CD14-positive monocyte (primary cell): ENCODE data around the gene IGSF9B. TPM values are rescaled to one million over a fixed set of nuclear protein-coding genes. Genes with fewer than 3 reads are reported as not detected.

ENCODE experiments used
- DNase-seq, 3 donors: peaks; one replicate each; pipeline ENCODE4 v3.0.0-alpha.2; 2011 to 2022
- H2AFZ ChIP-seq: 2 replicates; pipeline ENCODE4 v1.6.0; 2012; ENCODE audit warnings: mild to moderate bottlenecking, low read depth, low read length, inconsistent platforms; ENCODE audit not compliant: insufficient read depth, poor library complexity, severe bottlenecking
- H3K27ac ChIP-seq, 2 donors: 1 replicate in 1 of 2; 2 replicates in 1 of 2; pipeline ENCODE4 v1.5.1; 2012 to 2013; ENCODE audit warnings: low read length in 2 of 2, control low read depth in 1 of 2, inconsistent platforms in 1 of 2, low read depth in 1 of 2, mild to moderate bottlenecking in 1 of 2
- H3K27me3 ChIP-seq, 2 donors: one replicate each; pipeline versions ENCODE4 v1.6.0 to v1.6.1; 2011 to 2013; ENCODE audit warnings: low read length in 2 of 2; ENCODE audit not compliant: control insufficient read depth in 2 of 2, insufficient read depth in 2 of 2
- H3K36me3 ChIP-seq, 2 donors: replicated peaks in 1 of 2; 1 replicate in 1 of 2; 2 replicates in 1 of 2; pipeline versions ENCODE4 v1.5.1 to v1.6.1; 2012 to 2013; ENCODE audit warnings: low read length in 2 of 2, control low read depth in 1 of 2, inconsistent platforms in 1 of 2, mild to moderate bottlenecking in 1 of 2; ENCODE audit not compliant: insufficient read depth in 2 of 2, control insufficient read depth in 1 of 2
- H3K4me1 ChIP-seq, 2 donors: 1 replicate in 1 of 2; 2 replicates in 1 of 2; pipeline versions ENCODE4 v1.5.1 to v1.6.1; 2012 to 2013; ENCODE audit warnings: low read length in 2 of 2, control low read depth in 1 of 2, inconsistent platforms in 1 of 2, mild to moderate bottlenecking in 1 of 2, moderate library complexity in 1 of 2; ENCODE audit not compliant: insufficient read depth in 2 of 2, control insufficient read depth in 1 of 2
- H3K4me2 ChIP-seq: replicated peaks from 2 replicates; pipeline ENCODE3; 2012; ENCODE audit warnings: low read length, moderate library complexity, mild to moderate bottlenecking; ENCODE audit not compliant: poor library complexity, severe bottlenecking; ENCODE audit errors: extremely low read depth
- H3K4me3 ChIP-seq, 3 experiments: fragments of 200-600 bp in 1 of 3; sonication (generic) in 1 of 3; replicated peaks in 1 of 3; 1 replicate in 2 of 3; 2 replicates in 1 of 3; pipeline ENCODE4 v1.5.1; 2011 to 2013; ENCODE audit warnings: low read length in 3 of 3, mild to moderate bottlenecking in 3 of 3, control low read depth in 2 of 3, low read depth in 2 of 3, inconsistent platforms in 1 of 3, moderate library complexity in 1 of 3
- H3K79me2 ChIP-seq: 2 replicates; pipeline ENCODE4 v1.6.0; 2012; ENCODE audit warnings: mild to moderate bottlenecking, control low read depth, inconsistent platforms, low read length, moderate library complexity; ENCODE audit not compliant: insufficient read depth
- H3K9ac ChIP-seq: 2 replicates; pipeline ENCODE4 v1.6.0; 2017; ENCODE audit warnings: low read length, mild to moderate bottlenecking; ENCODE audit not compliant: insufficient read depth, poor library complexity, severe bottlenecking
- H3K9me3 ChIP-seq, 2 donors: replicated peaks in 1 of 2; 1 replicate in 1 of 2; 2 replicates in 1 of 2; pipeline versions ENCODE4 v1.5.1 to v1.6.1; 2012 to 2013; ENCODE audit warnings: low read length in 2 of 2, control low read depth in 1 of 2; ENCODE audit not compliant: control insufficient read depth in 1 of 2, insufficient read depth in 1 of 2
- H4K20me1 ChIP-seq: 2 replicates; pipeline ENCODE4 v1.6.0; 2012; ENCODE audit warnings: mild to moderate bottlenecking, low read length, control low read depth, moderate library complexity; ENCODE audit not compliant: insufficient read depth
- H3K27ac Mint-ChIP-seq, 7 donors: one replicate each; pipeline ENCODE4 v1.8.0; 2020; ENCODE audit warnings: mild to moderate bottlenecking in 7 of 7, mixed read lengths in 7 of 7, moderate library complexity in 6 of 7, inconsistent platforms in 2 of 7
- H3K27me3 Mint-ChIP-seq, 3 donors: one replicate each; pipeline ENCODE4 v1.8.0; 2021 to 2022; ENCODE audit warnings: low read depth in 3 of 3, mild to moderate bottlenecking in 3 of 3, mixed read lengths in 3 of 3, moderate library complexity in 3 of 3, inconsistent platforms in 1 of 3
- H3K36me3 Mint-ChIP-seq, 2 donors: one replicate each; pipeline ENCODE4 v1.8.0; 2020; ENCODE audit warnings: mixed read lengths in 2 of 2, inconsistent platforms in 1 of 2, mild to moderate bottlenecking in 1 of 2
- H3K4me1 Mint-ChIP-seq: one replicate; pipeline ENCODE4 v1.8.0; 2020; ENCODE audit warnings: mild to moderate bottlenecking, mixed read lengths
- H3K4me3 Mint-ChIP-seq, 2 donors: one replicate each; pipeline ENCODE4 v1.8.0; 2020; ENCODE audit warnings: mild to moderate bottlenecking in 2 of 2, mixed read lengths in 2 of 2, moderate library complexity in 1 of 2
- H3K9me3 Mint-ChIP-seq, 7 donors: one replicate each; pipeline ENCODE4 v1.8.0; 2020 to 2022; ENCODE audit warnings: mixed read lengths in 7 of 7, mild to moderate bottlenecking in 6 of 7, moderate library complexity in 6 of 7, inconsistent platforms in 2 of 7
- WGBS: methylation state at CpG from one replicate; pipeline ENCODE4 v1.1.5; 2013; ENCODE audit warnings: missing lambda C conversion rate; ENCODE audit not compliant: insufficient coverage; 5-methylcytosine and 5-hydroxymethylcytosine counted together
- intact Hi-C, 2 donors: fragments of 100-400 bp; cut with micrococcal nuclease; formaldehyde crosslinking; loops; one replicate each; pipeline versions ENCODE4 v1.15.0 to v1.15.1; 2023
- polyA plus RNA-seq, 3 donors: library from polyadenylated mRNA; depleted of rRNA in 1 of 3; unstranded in 2 of 3; stranded (reverse) in 1 of 3; fragments of 300-500 nt in 2 of 3; fragments of >200 nt in 1 of 3; fragmentation: Illumina TruSeq in 2 of 3; gene quantifications; 1 replicate in 2 of 3; 2 replicates in 1 of 3; pipeline ENCODE4 v1.2.3, GENCODE V29; 2012 to 2021
- TF ChIP-seq, protein P1 (sequence below): fragments of 200-600 bp; IDR thresholded peaks from one replicate; pipeline ENCODE4 v1.8.0; 2022; ENCODE audit warnings: antibody characterized with exemption, mild to moderate bottlenecking

IGSF9B gene
- polyA plus RNA-seq, 3 donors = not detected

DNA sequence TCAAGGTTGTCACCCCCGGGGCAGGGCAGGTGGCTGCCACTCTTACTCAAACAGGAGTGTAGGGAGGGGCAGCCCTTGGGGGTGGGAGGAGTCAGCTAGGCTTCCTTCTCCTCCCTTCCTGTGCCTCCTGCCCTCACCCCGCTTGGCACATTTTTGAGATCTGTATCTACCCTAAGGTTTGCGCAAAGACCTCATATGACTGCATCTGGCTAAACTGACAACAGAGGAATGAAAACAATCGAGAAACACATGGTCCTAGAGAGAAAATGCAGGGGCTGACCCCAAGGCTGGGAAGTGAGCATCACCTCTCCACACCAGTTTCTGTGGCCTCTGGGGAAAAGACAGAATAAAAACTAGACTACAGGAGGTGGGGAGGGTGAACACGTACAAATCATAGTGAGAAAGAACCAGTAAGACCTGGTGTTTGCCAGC lies 28.1 kb downstream of the IGSF9B start:
- Histone ChIP-seq H3K4me3 (no peak overlapping the region), H4K20me1 (no peaks in the 10 kb centered on the region), H3K9me3 (no peaks in the 10 kb centered on the region), H3K4me2 (no peak overlapping the region), H3K36me3 (no peaks in the 10 kb centered on the region), H3K27ac (no peak overlapping the region), H3K79me2 (no peaks in the 10 kb centered on the region), H3K9ac (no peak overlapping the region), H3K27me3 (no peaks in the 10 kb centered on the region), H3K4me1 (no peaks in the 10 kb centered on the region), H2AFZ (no peak overlapping the region)
- Mint-ChIP-seq H3K4me1 (peaks cover 5% of the 10 kb centered on the region), H3K4me3 (no peak overlapping the region), H3K27me3 (peaks cover 2 to 8% (median 6%) of the 10 kb centered on the region in 3 donors), H3K27ac (no peak overlapping the region), H3K36me3 (no peaks in the 10 kb centered on the region), H3K9me3 (peaks cover 0 to 2% (median 0%) of the 10 kb centered on the region in 7 donors)
- WGBS = no CpG with 5 or more reads among the region's 5 CpGs
- TF ChIP-seq, protein P1, sequence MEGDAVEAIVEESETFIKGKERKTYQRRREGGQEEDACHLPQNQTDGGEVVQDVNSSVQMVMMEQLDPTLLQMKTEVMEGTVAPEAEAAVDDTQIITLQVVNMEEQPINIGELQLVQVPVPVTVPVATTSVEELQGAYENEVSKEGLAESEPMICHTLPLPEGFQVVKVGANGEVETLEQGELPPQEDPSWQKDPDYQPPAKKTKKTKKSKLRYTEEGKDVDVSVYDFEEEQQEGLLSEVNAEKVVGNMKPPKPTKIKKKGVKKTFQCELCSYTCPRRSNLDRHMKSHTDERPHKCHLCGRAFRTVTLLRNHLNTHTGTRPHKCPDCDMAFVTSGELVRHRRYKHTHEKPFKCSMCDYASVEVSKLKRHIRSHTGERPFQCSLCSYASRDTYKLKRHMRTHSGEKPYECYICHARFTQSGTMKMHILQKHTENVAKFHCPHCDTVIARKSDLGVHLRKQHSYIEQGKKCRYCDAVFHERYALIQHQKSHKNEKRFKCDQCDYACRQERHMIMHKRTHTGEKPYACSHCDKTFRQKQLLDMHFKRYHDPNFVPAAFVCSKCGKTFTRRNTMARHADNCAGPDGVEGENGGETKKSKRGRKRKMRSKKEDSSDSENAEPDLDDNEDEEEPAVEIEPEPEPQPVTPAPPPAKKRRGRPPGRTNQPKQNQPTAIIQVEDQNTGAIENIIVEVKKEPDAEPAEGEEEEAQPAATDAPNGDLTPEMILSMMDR = no peak
- intact Hi-C loops = no loop called here
- no peak for DNase-seq

DNA sequence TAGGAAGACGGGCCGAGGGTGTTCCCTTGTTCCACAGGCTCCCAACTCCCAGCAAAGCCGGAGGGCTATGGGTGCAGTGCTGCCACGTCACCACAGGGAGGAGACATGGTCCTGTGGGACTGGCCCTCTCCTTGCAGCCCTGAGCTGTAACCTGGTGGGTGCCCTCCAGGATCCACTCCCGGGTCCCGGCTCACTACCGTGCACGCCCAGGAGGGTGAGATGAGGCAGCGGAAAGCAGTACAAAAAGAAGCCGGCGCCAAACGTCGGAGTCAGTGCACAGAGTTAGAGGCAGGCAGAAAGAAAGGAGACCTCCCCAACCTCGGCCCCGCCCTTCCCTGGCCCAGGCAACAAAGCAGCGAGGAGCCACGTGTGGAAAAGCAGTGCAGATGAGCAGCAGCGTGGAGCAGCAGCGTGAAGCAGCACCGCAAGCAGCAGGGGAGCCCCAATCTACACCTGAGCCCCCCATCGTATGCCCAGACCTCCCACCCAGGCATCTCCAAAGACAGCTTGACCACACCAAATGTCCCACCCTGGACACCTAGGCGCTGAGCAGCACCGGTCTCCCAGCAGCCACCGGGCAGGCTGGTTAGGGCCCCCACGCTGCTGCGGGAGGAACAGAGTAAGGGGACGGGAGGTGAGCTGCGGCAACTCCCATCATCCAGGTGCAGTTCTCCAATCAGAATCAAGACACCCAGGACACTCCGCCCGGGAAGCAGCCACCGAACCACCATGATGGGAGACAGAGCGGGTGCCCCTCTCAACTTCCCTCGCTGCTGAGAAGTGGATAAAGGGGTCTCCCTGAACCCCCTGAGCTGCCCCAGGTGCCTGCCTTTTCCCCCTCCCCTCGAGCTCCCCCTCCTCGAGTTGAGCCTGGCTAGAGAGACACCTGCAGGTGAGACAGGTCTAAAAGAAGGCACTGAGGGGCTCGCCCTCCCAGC lies 28.8 kb downstream of the IGSF9B start:
- Mint-ChIP-seq H3K4me1 (peaks cover 5% of the 10 kb centered on the region), H3K27me3 (peaks cover 2 to 8% (median 6%) of the 10 kb centered on the region in 3 donors), H3K36me3 (no peaks in the 10 kb centered on the region), H3K9me3 (peaks cover 0 to 2% (median 0%) of the 10 kb centered on the region in 7 donors), H3K27ac (no peak overlapping the region), H3K4me3 (peak overlapping the region in 1 of 2 donors; percentile 34)
- H4K20me1 ChIP-seq = no peaks in the 10 kb centered on the region
- no peaks in the 10 kb centered on the region for H3K9me3 ChIP-seq
- H3K9ac ChIP-seq = no peak overlapping the region
- no peaks in the 10 kb centered on the region for H3K79me2 ChIP-seq
- intact Hi-C loops = no loop called here
- H3K4me1 ChIP-seq = no peaks in the 10 kb centered on the region
- no peak for DNase-seq
- no peaks in the 10 kb centered on the region for H3K36me3 ChIP-seq
- no peak overlapping the region for H3K4me3 ChIP-seq
- no peak overlapping the region for H2AFZ ChIP-seq
- TF ChIP-seq, protein P1 = peak; percentile 37
- WGBS = 15% methylated on average over 25 of the region's 36 CpGs
- no peak overlapping the region for H3K27ac ChIP-seq
- no peaks in the 10 kb centered on the region for H3K27me3 ChIP-seq
- H3K4me2 ChIP-seq = no peak overlapping the region
